ENCODE data around the gene LDLRAD4.

Gene LDLRAD4

GRCh38 chr18:13585379-13586153, 367.0 kb downstream of the LDLRAD4 start:
- TF ChIP-seq CEBPB (IDR thresholded peaks at IDR 0.05) (no peak), FOXM1 (IDR thresholded peaks at IDR 0.05; ENCODE audit: borderline replicate concordance, low read depth) (no peak)

- no peak for TF ChIP-seq EP300 (IDR thresholded peaks at IDR 0.05; ENCODE audit: borderline replicate concordance)
- no peak for TF ChIP-seq EGR1 (IDR thresholded peaks at IDR 0.05)
- TF ChIP-seq CEBPB (IDR thresholded peaks at IDR 0.05) = no peak
- no peak for TF ChIP-seq TCF12 (IDR thresholded peaks at IDR 0.05; ENCODE audit: low read depth)
- TF ChIP-seq CREB1 (IDR thresholded peaks at IDR 0.05; ENCODE audit: low read depth) = no peak
- no peak for TF ChIP-seq ZBTB7A (IDR thresholded peaks at IDR 0.05; ENCODE audit: low read depth)
- no peak for TF ChIP-seq USF1 (IDR thresholded peaks at IDR 0.05)
- no peak for TF ChIP-seq RAD21 (IDR thresholded peaks at IDR 0.05; ENCODE audit: low read depth)
- no peak for TF ChIP-seq TAF1 (IDR thresholded peaks at IDR 0.05; ENCODE audit: low read depth)
- TF ChIP-seq, protein P1, sequence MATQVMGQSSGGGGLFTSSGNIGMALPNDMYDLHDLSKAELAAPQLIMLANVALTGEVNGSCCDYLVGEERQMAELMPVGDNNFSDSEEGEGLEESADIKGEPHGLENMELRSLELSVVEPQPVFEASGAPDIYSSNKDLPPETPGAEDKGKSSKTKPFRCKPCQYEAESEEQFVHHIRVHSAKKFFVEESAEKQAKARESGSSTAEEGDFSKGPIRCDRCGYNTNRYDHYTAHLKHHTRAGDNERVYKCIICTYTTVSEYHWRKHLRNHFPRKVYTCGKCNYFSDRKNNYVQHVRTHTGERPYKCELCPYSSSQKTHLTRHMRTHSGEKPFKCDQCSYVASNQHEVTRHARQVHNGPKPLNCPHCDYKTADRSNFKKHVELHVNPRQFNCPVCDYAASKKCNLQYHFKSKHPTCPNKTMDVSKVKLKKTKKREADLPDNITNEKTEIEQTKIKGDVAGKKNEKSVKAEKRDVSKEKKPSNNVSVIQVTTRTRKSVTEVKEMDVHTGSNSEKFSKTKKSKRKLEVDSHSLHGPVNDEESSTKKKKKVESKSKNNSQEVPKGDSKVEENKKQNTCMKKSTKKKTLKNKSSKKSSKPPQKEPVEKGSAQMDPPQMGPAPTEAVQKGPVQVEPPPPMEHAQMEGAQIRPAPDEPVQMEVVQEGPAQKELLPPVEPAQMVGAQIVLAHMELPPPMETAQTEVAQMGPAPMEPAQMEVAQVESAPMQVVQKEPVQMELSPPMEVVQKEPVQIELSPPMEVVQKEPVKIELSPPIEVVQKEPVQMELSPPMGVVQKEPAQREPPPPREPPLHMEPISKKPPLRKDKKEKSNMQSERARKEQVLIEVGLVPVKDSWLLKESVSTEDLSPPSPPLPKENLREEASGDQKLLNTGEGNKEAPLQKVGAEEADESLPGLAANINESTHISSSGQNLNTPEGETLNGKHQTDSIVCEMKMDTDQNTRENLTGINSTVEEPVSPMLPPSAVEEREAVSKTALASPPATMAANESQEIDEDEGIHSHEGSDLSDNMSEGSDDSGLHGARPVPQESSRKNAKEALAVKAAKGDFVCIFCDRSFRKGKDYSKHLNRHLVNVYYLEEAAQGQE (IDR thresholded peaks at IDR 0.05; ENCODE audit: low read depth) = no peak
- no peak for TF ChIP-seq NFIC (IDR thresholded peaks at IDR 0.05)
- TF ChIP-seq FOXM1 (IDR thresholded peaks at IDR 0.05; ENCODE audit: borderline replicate concordance, low read depth) = no peak
- no peak for TF ChIP-seq MAX (IDR thresholded peaks at IDR 0.05)
- no peak for TF ChIP-seq TEAD4 (IDR thresholded peaks at IDR 0.05)
- TF ChIP-seq YY1 (IDR thresholded peaks at IDR 0.05; ENCODE audit: low read depth) = no peak
Measured at GRCh38 chr18:13587001-13587400, 368.4 kb downstream of the LDLRAD4 start.

GRCh38 chr18:13587477-13587876, 368.9 kb downstream of the LDLRAD4 start:
- no peak for TF ChIP-seq EP300 (IDR thresholded peaks at IDR 0.05; ENCODE audit: borderline replicate concordance)
- no peak for TF ChIP-seq CREB1 (IDR thresholded peaks at IDR 0.05; ENCODE audit: low read depth)
- no peak for TF ChIP-seq CEBPB (IDR thresholded peaks at IDR 0.05)
- TF ChIP-seq YY1 (IDR thresholded peaks at IDR 0.05; ENCODE audit: low read depth) = no peak
- TF ChIP-seq FOXM1 (IDR thresholded peaks at IDR 0.05; ENCODE audit: borderline replicate concordance, low read depth) = no peak
- TF ChIP-seq TEAD4 (IDR thresholded peaks at IDR 0.05) = no peak
- TF ChIP-seq ZBTB7A (IDR thresholded peaks at IDR 0.05; ENCODE audit: low read depth) = no peak
- no peak for TF ChIP-seq EGR1 (IDR thresholded peaks at IDR 0.05)
- TF ChIP-seq NFIC (IDR thresholded peaks at IDR 0.05) = no peak
- TF ChIP-seq USF1 (IDR thresholded peaks at IDR 0.05) = no peak
- TF ChIP-seq TCF12 (IDR thresholded peaks at IDR 0.05; ENCODE audit: low read depth) = no peak

DNA sequence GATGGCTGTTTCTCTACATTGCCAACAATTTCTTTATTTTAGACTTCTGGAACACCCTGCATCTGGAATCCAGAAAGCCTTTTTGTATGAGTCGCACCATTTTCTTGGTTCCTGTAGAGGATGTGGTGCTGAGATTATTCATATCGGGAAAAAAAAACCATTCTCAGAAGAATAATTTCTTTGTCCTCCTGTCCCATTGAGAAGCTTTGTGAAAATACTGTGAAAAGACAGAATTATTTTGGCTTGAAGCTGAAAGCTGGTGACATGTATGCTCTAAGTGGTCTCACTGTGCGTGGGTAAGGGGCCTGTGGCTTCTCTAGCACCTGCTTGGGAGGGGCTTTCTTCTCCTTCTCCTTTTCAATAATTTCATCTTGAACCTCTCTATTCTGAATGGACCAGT, 369.4 kb downstream of the LDLRAD4 start:
- TF ChIP-seq CREB1 (IDR thresholded peaks at IDR 0.05; ENCODE audit: low read depth) (no peak), USF1 (IDR thresholded peaks at IDR 0.05) (no peak), EGR1 (IDR thresholded peaks at IDR 0.05) (no peak), EP300 (IDR thresholded peaks at IDR 0.05; ENCODE audit: borderline replicate concordance) (no peak), NFIC (IDR thresholded peaks at IDR 0.05) (no peak), TEAD4 (IDR thresholded peaks at IDR 0.05) (no peak), TAF1 (IDR thresholded peaks at IDR 0.05; ENCODE audit: low read depth) (no peak), ZBTB7A (IDR thresholded peaks at IDR 0.05; ENCODE audit: low read depth) (no peak), FOXM1 (IDR thresholded peaks at IDR 0.05; ENCODE audit: borderline replicate concordance, low read depth) (no peak), TCF12 (IDR thresholded peaks at IDR 0.05; ENCODE audit: low read depth) (no peak)

DNA sequence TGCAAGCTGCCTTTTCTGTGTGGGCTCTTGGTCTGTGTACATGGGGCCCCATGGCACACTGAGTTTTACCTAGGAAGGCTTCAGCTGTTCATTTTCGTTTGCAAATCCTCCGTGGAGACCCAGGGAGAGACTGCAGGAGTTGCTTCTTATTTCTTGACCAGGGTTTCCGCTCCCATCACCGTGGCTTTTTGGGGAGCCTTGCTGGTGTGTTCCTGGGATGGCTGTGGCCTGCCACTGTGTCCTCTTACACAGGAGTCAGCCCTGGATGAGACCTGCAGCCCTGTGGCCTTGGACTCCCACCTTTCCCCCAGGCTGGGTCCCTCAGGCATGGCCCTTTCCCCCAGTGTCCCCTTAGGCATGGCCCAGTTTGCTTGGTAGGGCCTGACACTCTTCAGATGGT, 370.8 kb downstream of the LDLRAD4 start:
- TF ChIP-seq TAF1 (IDR thresholded peaks at IDR 0.05; ENCODE audit: low read depth) (no peak), TEAD4 (IDR thresholded peaks at IDR 0.05) (no peak), CEBPB (IDR thresholded peaks at IDR 0.05) (no peak), USF1 (IDR thresholded peaks at IDR 0.05) (no peak), YY1 (IDR thresholded peaks at IDR 0.05; ENCODE audit: low read depth) (no peak), RAD21 (IDR thresholded peaks at IDR 0.05; ENCODE audit: low read depth) (no peak), EP300 (IDR thresholded peaks at IDR 0.05; ENCODE audit: borderline replicate concordance) (no peak), ZBTB7A (IDR thresholded peaks at IDR 0.05; ENCODE audit: low read depth) (no peak), CREB1 (IDR thresholded peaks at IDR 0.05; ENCODE audit: low read depth) (no peak), TCF12 (IDR thresholded peaks at IDR 0.05; ENCODE audit: low read depth) (no peak), MAX (IDR thresholded peaks at IDR 0.05) (no peak), FOXM1 (IDR thresholded peaks at IDR 0.05; ENCODE audit: borderline replicate concordance, low read depth) (no peak), EGR1 (IDR thresholded peaks at IDR 0.05) (no peak), NFIC (IDR thresholded peaks at IDR 0.05) (no peak)
- TF ChIP-seq, protein P1 (IDR thresholded peaks at IDR 0.05; ENCODE audit: low read depth) = no peak
